ES-I3 (cell line): ENCODE measurements around the gene FIZ1.

Experiments used
- H3K36me3 ChIP-seq: 2 replicates; pipeline ENCODE4 v1.6.1; 2013; ENCODE audit warnings: mild to moderate bottlenecking, low read length, control low read depth, moderate library complexity; ENCODE audit not compliant: insufficient read depth
- H3K4me1 ChIP-seq: 2 replicates; pipeline ENCODE4 v1.6.1; 2013; ENCODE audit warnings: mild to moderate bottlenecking, control low read depth, low read length; ENCODE audit not compliant: insufficient read depth
- H3K9ac ChIP-seq: 2 replicates; pipeline ENCODE4 v1.6.1; 2013; ENCODE audit warnings: low read depth, mild to moderate bottlenecking, low read length, moderate library complexity
- H3K9me3 ChIP-seq: 2 replicates; pipeline ENCODE4 v1.6.1; 2013; ENCODE audit warnings: mild to moderate bottlenecking, low read length, moderate library complexity; ENCODE audit not compliant: control insufficient read depth, insufficient read depth

Gene FIZ1

GRCh38 chr19:55641426-55642152, 42.3 kb upstream of the FIZ1 start:
- H3K9me3 ChIP-seq, result no peaks in the 10 kb centered on the region
- H3K9ac ChIP-seq, result peak overlapping the region; percentile 89
- no peaks in the 10 kb centered on the region; the same call in 1 of the 2 replicates for H3K4me1 ChIP-seq
- peaks cover 9% of the 10 kb centered on the region for H3K36me3 ChIP-seq

GRCh38 chr19:55640577-55641425, 41.5 kb upstream of the FIZ1 start, which contains the start of gene ZNF580:
Gene ZNF580, plus strand, starts transcription at chr19:55641002. Its CDS starts 1,507 bp downstream, at chr19:55642509.
- Histone ChIP-seq H3K4me1 (peaks cover 4% of the 10 kb centered on the region; the same call in 1 of the 2 replicates), H3K36me3 (peaks cover 9% of the 10 kb centered on the region), H3K9ac (peak within 1 kb of the TSS; percentile 89), H3K9me3 (no peaks in the 10 kb centered on the region)

GRCh38 chr19:55640043-55640576, 40.8 kb upstream of the FIZ1 start:
- peak overlapping the region; percentile 89 for H3K9ac ChIP-seq

GRCh38 chr19:55638864-55639359, 39.6 kb upstream of the FIZ1 start:
- no peaks in the 10 kb centered on the region for H3K9me3 ChIP-seq
- H3K36me3 ChIP-seq, result no peaks in the 10 kb centered on the region
- peaks cover 8% of the 10 kb centered on the region; the same call in 1 of the 2 replicates for H3K4me1 ChIP-seq
- no peak overlapping the region for H3K9ac ChIP-seq

More at GRCh38 chr19:55640043-55640576, 40.8 kb upstream of the FIZ1 start:
- H3K9me3 ChIP-seq, result no peaks in the 10 kb centered on the region
- H3K36me3 ChIP-seq, result peaks cover 2% of the 10 kb centered on the region
- peaks cover 8% of the 10 kb centered on the region; the same call in 1 of the 2 replicates for H3K4me1 ChIP-seq

GRCh38 chr19:55637534-55637933, 38.2 kb upstream of the FIZ1 start:
- peaks cover 8% of the 10 kb centered on the region; the same call in 1 of the 2 replicates for H3K4me1 ChIP-seq

GRCh38 chr19:55636723-55637122, 37.4 kb upstream of the FIZ1 start:
- Histone ChIP-seq H3K9ac (no peak overlapping the region), H3K36me3 (no peaks in the 10 kb centered on the region), H3K4me1 (peaks cover 8% of the 10 kb centered on the region; the same call in 1 of the 2 replicates), H3K9me3 (no peaks in the 10 kb centered on the region)

More at GRCh38 chr19:55637534-55637933, 38.2 kb upstream of the FIZ1 start:
- Histone ChIP-seq H3K36me3 (no peaks in the 10 kb centered on the region), H3K9me3 (no peaks in the 10 kb centered on the region), H3K9ac (no peak overlapping the region)

GRCh38 chr19:55635856-55636440, 36.6 kb upstream of the FIZ1 start:
- Histone ChIP-seq H3K36me3 (no peaks in the 10 kb centered on the region), H3K9me3 (no peaks in the 10 kb centered on the region), H3K9ac (peak overlapping the region; percentile 96), H3K4me1 (peaks cover 8% of the 10 kb centered on the region; the same call in 1 of the 2 replicates)

- H3K4me1 ChIP-seq, result peaks cover 8% of the 10 kb centered on the region; the same call in 1 of the 2 replicates
- H3K9ac ChIP-seq, result peak overlapping the region; percentile 96
- H3K9me3 ChIP-seq, result no peaks in the 10 kb centered on the region
- no peaks in the 10 kb centered on the region for H3K36me3 ChIP-seq
Observed at GRCh38 chr19:55635334-55635717, 36.0 kb upstream of the FIZ1 start.

- H3K4me1 ChIP-seq, result peaks cover 8% of the 10 kb centered on the region; the same call in 1 of the 2 replicates
- no peak overlapping the region; the same call in 1 of the 2 replicates for H3K9ac ChIP-seq
- H3K36me3 ChIP-seq, result no peaks in the 10 kb centered on the region
- no peaks in the 10 kb centered on the region for H3K9me3 ChIP-seq
Observed at GRCh38 chr19:55633861-55634260, 34.5 kb upstream of the FIZ1 start.

- H3K9me3 ChIP-seq, result no peaks in the 10 kb centered on the region
- H3K4me1 ChIP-seq, result peaks cover 8% of the 10 kb centered on the region; the same call in 1 of the 2 replicates
- H3K36me3 ChIP-seq, result no peaks in the 10 kb centered on the region
- H3K9ac ChIP-seq, result no peak overlapping the region
Observed at GRCh38 chr19:55632463-55632834, 33.1 kb upstream of the FIZ1 start.

- H3K9ac ChIP-seq, result no peak overlapping the region
- no peaks in the 10 kb centered on the region for H3K4me1 ChIP-seq
- no peaks in the 10 kb centered on the region for H3K9me3 ChIP-seq
- no peaks in the 10 kb centered on the region; the same call in 1 of the 2 replicates for H3K36me3 ChIP-seq
Observed at GRCh38 chr19:55626350-55626749, 27.0 kb upstream of the FIZ1 start.

- no peaks in the 10 kb centered on the region; the same call in 1 of the 2 replicates for H3K36me3 ChIP-seq
- H3K4me1 ChIP-seq, result no peaks in the 10 kb centered on the region
- H3K9ac ChIP-seq, result peak overlapping the region; percentile 54; the same call in 1 of the 2 replicates
- no peaks in the 10 kb centered on the region for H3K9me3 ChIP-seq
Observed at GRCh38 chr19:55625004-55625326, 25.6 kb upstream of the FIZ1 start.

GRCh38 chr19:55624109-55625003, 25.0 kb upstream of the FIZ1 start, which contains the start of gene ZNF784:
Gene ZNF784, minus strand, starts transcription at chr19:55624566. Its CDS starts 5 bp downstream, at chr19:55624561.
- Histone ChIP-seq H3K4me1 (no peaks in the 10 kb centered on the region), H3K9ac (peak within 1 kb of the TSS; percentile 54; the same call in 1 of the 2 replicates), H3K36me3 (no peaks in the 10 kb centered on the region; the same call in 1 of the 2 replicates), H3K9me3 (no peaks in the 10 kb centered on the region)
